Measurements from ENCODE around the gene INHBA. TPM values are rescaled to one million over a fixed set of nuclear protein-coding genes. Genes with fewer than 3 reads are reported as not detected.
A peak's percentile ranks its signal among the peaks of the same experiment; 100 is the strongest.

Gene INHBA
- polyA plus RNA-seq, 3 donors from 2014 or later, result not detected

GRCh38 chr7:41706228-41706930, 3.5 kb upstream of the INHBA start:
- no peak overlapping the region for H3K27ac Mint-ChIP-seq
- peaks cover 1 to 21% (median 2%) of the 10 kb centered on the region in 3 donors for H3K27me3 Mint-ChIP-seq (ENCODE audit: low read depth in 3 of 3)
- H3K4me3 Mint-ChIP-seq, result peak overlapping the region in 4 of 5 donors; percentile 40 to 91 (median 90)
- no peak for DNase-seq
- no peaks in the 10 kb centered on the region for H3K9me3 Mint-ChIP-seq
- H3K36me3 Mint-ChIP-seq, result no peaks in the 10 kb centered on the region
- peaks cover 19 to 24% of the 10 kb centered on the region in 2 donors for H3K4me1 Mint-ChIP-seq

- Mint-ChIP-seq H3K36me3 (no peaks in the 10 kb centered on the region), H3K9me3 (no peaks in the 10 kb centered on the region), H3K27me3 (ENCODE audit: low read depth in 3 of 3) (peaks cover under 1 to 20% (median 5%) of the 10 kb centered on the region in 3 donors), H3K4me3 (peak overlapping the region; percentile 86 to 91 (median 90)), H3K27ac (peak overlapping the region in 4 of 6 donors; percentile 38 to 78 (median 56)), H3K4me1 (peaks cover 19 to 24% of the 10 kb centered on the region in 2 donors)
- DNase-seq, result peak; percentile 52 to 59 (median 55)
These were observed 2.4 kb upstream of the INHBA start for GRCh38 chr7:41705109-41705901.

GRCh38 chr7:41701068-41701941, 1.6 kb downstream of the INHBA start:
- Mint-ChIP-seq H3K4me3 (peak overlapping the region in 1 of 5 donors; percentile 28), H3K27ac (no peak overlapping the region), H3K36me3 (no peaks in the 10 kb centered on the region), H3K27me3 (ENCODE audit: low read depth in 3 of 3) (peaks cover 7 to 14% (median 10%) of the 10 kb centered on the region in 3 donors), H3K9me3 (no peaks in the 10 kb centered on the region), H3K4me1 (peaks cover 21 to 24% of the 10 kb centered on the region in 2 donors)
- no peak for DNase-seq

- Mint-ChIP-seq H3K27ac (no peak overlapping the region), H3K36me3 (no peaks in the 10 kb centered on the region), H3K4me3 (peak overlapping the region in 2 of 5 donors; percentile 9 to 46), H3K4me1 (peaks cover 9 to 12% of the 10 kb centered on the region in 2 donors), H3K27me3 (ENCODE audit: low read depth in 3 of 3) (peaks cover 7 to 23% (median 10%) of the 10 kb centered on the region in 3 donors), H3K9me3 (no peaks in the 10 kb centered on the region)
- no peak for DNase-seq
These were observed 2.8 kb downstream of the INHBA start for GRCh38 chr7:41700044-41700471.

- Mint-ChIP-seq H3K4me1 (peaks cover 5 to 7% of the 10 kb centered on the region in 2 donors), H3K36me3 (no peaks in the 10 kb centered on the region), H3K27me3 (ENCODE audit: low read depth in 3 of 3) (peaks cover 7 to 23% (median 10%) of the 10 kb centered on the region in 3 donors), H3K27ac (no peak overlapping the region), H3K9me3 (no peaks in the 10 kb centered on the region), H3K4me3 (no peak overlapping the region)
- no peak for DNase-seq
These were observed 3.4 kb downstream of the INHBA start for GRCh38 chr7:41699516-41699915.

- no peak for DNase-seq
- no peak overlapping the region for H3K4me3 Mint-ChIP-seq
- no peak overlapping the region for H3K27ac Mint-ChIP-seq
- H3K36me3 Mint-ChIP-seq, result no peaks in the 10 kb centered on the region
- H3K9me3 Mint-ChIP-seq, result no peaks in the 10 kb centered on the region
- H3K4me1 Mint-ChIP-seq, result peaks cover 0 to 2% of the 10 kb centered on the region in 2 donors
- peaks cover 7 to 18% (median 10%) of the 10 kb centered on the region in 3 donors for H3K27me3 Mint-ChIP-seq (ENCODE audit: low read depth in 3 of 3)
These were observed 4.2 kb downstream of the INHBA start for GRCh38 chr7:41698726-41699125.

- peaks cover 7 to 16% (median 10%) of the 10 kb centered on the region in 3 donors for H3K27me3 Mint-ChIP-seq (ENCODE audit: low read depth in 3 of 3)
- H3K36me3 Mint-ChIP-seq, result no peaks in the 10 kb centered on the region
- peaks cover 0 to 2% of the 10 kb centered on the region in 2 donors for H3K4me1 Mint-ChIP-seq
- H3K4me3 Mint-ChIP-seq, result no peak overlapping the region
- no peak for DNase-seq
- no peak overlapping the region for H3K27ac Mint-ChIP-seq
- no peaks in the 10 kb centered on the region for H3K9me3 Mint-ChIP-seq
These were observed 4.8 kb downstream of the INHBA start for GRCh38 chr7:41698114-41698513.

GRCh38 chr7:41696323-41696916, 6.5 kb downstream of the INHBA start:
- Mint-ChIP-seq H3K4me3 (no peak overlapping the region), H3K4me1 (peaks cover 0 to 2% of the 10 kb centered on the region in 2 donors), H3K27ac (no peak overlapping the region), H3K9me3 (no peaks in the 10 kb centered on the region), H3K27me3 (ENCODE audit: low read depth in 3 of 3) (peaks cover 7 to 16% (median 8%) of the 10 kb centered on the region in 3 donors), H3K36me3 (no peaks in the 10 kb centered on the region)
- DNase-seq, result no peak

- no peaks in the 10 kb centered on the region for H3K9me3 Mint-ChIP-seq
- H3K36me3 Mint-ChIP-seq, result no peaks in the 10 kb centered on the region
- DNase-seq, result no peak
- peaks cover 4 to 13% (median 7%) of the 10 kb centered on the region in 3 donors for H3K27me3 Mint-ChIP-seq (ENCODE audit: low read depth in 3 of 3)
- no peak overlapping the region for H3K4me3 Mint-ChIP-seq
- H3K27ac Mint-ChIP-seq, result no peak overlapping the region
- H3K4me1 Mint-ChIP-seq, result peaks cover 0 to 2% of the 10 kb centered on the region in 2 donors
These were observed 7.1 kb downstream of the INHBA start for GRCh38 chr7:41695661-41696322.

GRCh38 chr7:41694495-41694894, 8.4 kb downstream of the INHBA start:
- H3K27ac Mint-ChIP-seq, result no peak overlapping the region
- DNase-seq, result no peak
- no peak overlapping the region for H3K4me3 Mint-ChIP-seq
- no peaks in the 10 kb centered on the region for H3K9me3 Mint-ChIP-seq
- peaks cover 3 to 13% (median 5%) of the 10 kb centered on the region in 3 donors for H3K27me3 Mint-ChIP-seq (ENCODE audit: low read depth in 3 of 3)
- no peaks in the 10 kb centered on the region for H3K4me1 Mint-ChIP-seq
- no peaks in the 10 kb centered on the region for H3K36me3 Mint-ChIP-seq

GRCh38 chr7:41693150-41693997, 9.5 kb downstream of the INHBA start:
- Mint-ChIP-seq H3K27ac (no peak overlapping the region), H3K9me3 (no peaks in the 10 kb centered on the region), H3K36me3 (no peaks in the 10 kb centered on the region), H3K4me3 (no peak overlapping the region), H3K4me1 (no peaks in the 10 kb centered on the region), H3K27me3 (ENCODE audit: low read depth in 3 of 3) (peaks cover 2 to 13% (median 3%) of the 10 kb centered on the region in 3 donors)
- DNase-seq, result no peak

GRCh38 chr7:41692251-41692650, 10.6 kb downstream of the INHBA start:
- H3K4me3 Mint-ChIP-seq, result no peak overlapping the region
- H3K36me3 Mint-ChIP-seq, result no peaks in the 10 kb centered on the region
- no peaks in the 10 kb centered on the region for H3K9me3 Mint-ChIP-seq
- H3K27ac Mint-ChIP-seq, result no peak overlapping the region
- no peaks in the 10 kb centered on the region for H3K4me1 Mint-ChIP-seq
- no peak for DNase-seq
- peaks cover 2 to 13% (median 5%) of the 10 kb centered on the region in 3 donors for H3K27me3 Mint-ChIP-seq (ENCODE audit: low read depth in 3 of 3)

Data from immature natural killer cell (primary cell).